LNCAP (cell line): ENCODE data around the gene MMP17.

Experiments used
- CTCF ChIP-seq: fragments of 450-650 bp; IDR thresholded peaks from 2 replicates; pipeline ENCODE4 v1.5.1; 2017; ENCODE audit warnings: mild to moderate bottlenecking

MMP17 gene

GRCh38 chr12:131833896-131834641 is 5.9 kb downstream of the MMP17 start:
- TF ChIP-seq CTCF = peak; percentile 36; the same call in 1 of the 2 replicates

- TF ChIP-seq CTCF = no peak
Observed at GRCh38 chr12:131834798-131835615, 6.8 kb downstream of the MMP17 start.

GRCh38 chr12:131835616-131836171 is 7.5 kb downstream of the MMP17 start:
- TF ChIP-seq CTCF = no peak

GRCh38 chr12:131836193-131836592 is 8.0 kb downstream of the MMP17 start:
- TF ChIP-seq CTCF = peak; percentile 45; the same call in 1 of the 2 replicates

- no peak for TF ChIP-seq CTCF
Observed at GRCh38 chr12:131836714-131837397, 8.7 kb downstream of the MMP17 start.

- no peak for TF ChIP-seq CTCF
Observed at GRCh38 chr12:131840643-131841416, 12.6 kb downstream of the MMP17 start.
